Ishikawa (cell line): ENCODE data around the gene SAXO2.

Source experiments
- TAF1 ChIP-seq: IDR thresholded peaks from 2 replicates; pipeline ENCODE4 v1.6.1; 2012; ENCODE audit warnings: low read depth, mild to moderate bottlenecking
- TEAD4 ChIP-seq: IDR thresholded peaks from 2 replicates; pipeline ENCODE4 v1.6.1; 2012
- YY1 ChIP-seq: IDR thresholded peaks from 2 replicates; pipeline ENCODE4 v1.6.1; 2012; ENCODE audit warnings: low read depth

- TF ChIP-seq YY1, result no peak
- no peak for TF ChIP-seq TAF1
- TF ChIP-seq TEAD4, result no peak
These were observed 53.1 kb downstream of the SAXO2 start for GRCh38 chr15:82315519-82316246.
